Measurements from ENCODE around the gene UBE2Z. TPM values are rescaled to one million over a fixed set of nuclear protein-coding genes. Genes with fewer than 3 reads are reported as not detected.

Gene UBE2Z
- total and polyA plus RNA-seq, 2 of the 13 experiments (the other 11 are each of a cell fraction or from before 2014, with no cell fraction given) = 63.2 to 122 TPM

DNA sequence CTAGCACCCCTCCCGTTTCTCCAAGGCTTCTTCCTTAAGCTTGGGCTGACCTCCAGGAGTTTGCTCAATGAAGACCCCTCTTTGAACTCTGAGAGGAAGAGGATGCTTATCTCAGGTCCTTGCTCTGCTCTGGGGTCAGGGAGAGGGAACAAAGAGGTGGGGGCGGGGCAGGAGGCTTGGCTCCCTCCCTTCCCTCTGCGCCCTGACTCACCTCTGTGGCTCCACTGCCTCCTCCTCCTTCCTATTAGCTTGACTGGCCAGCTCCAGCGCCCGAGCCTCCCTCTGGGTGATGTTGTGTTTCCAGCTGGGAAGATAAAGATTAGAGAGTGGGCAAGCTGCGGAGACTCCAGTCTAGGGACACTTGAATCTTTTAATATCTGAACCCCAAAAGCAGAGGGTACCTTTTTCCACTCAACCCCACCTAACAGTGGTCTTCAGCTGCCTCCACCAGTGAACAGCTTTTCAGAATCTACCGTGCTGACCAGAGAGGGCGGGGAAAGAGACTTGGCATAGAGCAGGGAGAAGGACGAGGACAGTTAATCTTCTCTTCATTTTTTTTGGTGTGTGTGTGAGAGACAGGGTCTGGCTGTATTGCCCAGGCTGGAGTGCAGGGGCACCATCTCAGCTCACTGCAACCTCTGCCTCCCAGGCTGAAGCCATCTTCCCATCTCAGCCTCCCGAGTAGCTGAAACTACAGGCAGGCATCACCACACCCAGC is 53.5 kb downstream of the UBE2Z start (continued):
- TF ChIP-seq, protein P1, sequence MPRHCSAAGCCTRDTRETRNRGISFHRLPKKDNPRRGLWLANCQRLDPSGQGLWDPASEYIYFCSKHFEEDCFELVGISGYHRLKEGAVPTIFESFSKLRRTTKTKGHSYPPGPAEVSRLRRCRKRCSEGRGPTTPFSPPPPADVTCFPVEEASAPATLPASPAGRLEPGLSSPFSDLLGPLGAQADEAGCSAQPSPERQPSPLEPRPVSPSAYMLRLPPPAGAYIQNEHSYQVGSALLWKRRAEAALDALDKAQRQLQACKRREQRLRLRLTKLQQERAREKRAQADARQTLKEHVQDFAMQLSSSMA (CRISPR knock-in tag; IDR thresholded peaks at IDR 0.05) = 0 out of 2 replicates have a peak, but pooled peaks have one; percentile 27
- TF ChIP-seq NBN (conservative IDR thresholded peaks at IDR 0.05) (no peak), HDAC6 (IDR thresholded peaks at IDR 0.05; ENCODE audit: low read depth, low read length) (no peak), FOSL2 (CRISPR knock-in tag; IDR thresholded peaks at IDR 0.05) (peak; percentile 87), POGZ (CRISPR knock-in tag; IDR thresholded peaks at IDR 0.05) (no peak), ZSCAN12 (CRISPR knock-in tag; IDR thresholded peaks at IDR 0.05) (no peak), RFX1 (IDR thresholded peaks at IDR 0.05) (no peak; the same call in 1 of the 2 replicates), HNF4G (IDR thresholded peaks at IDR 0.05; ENCODE audit: borderline replicate concordance, low read depth, low read length) (peak; percentile 21; the same call in 1 of the 2 replicates), HNF4G (CRISPR knock-in tag; IDR thresholded peaks at IDR 0.05; ENCODE audit: borderline replicate concordance, low read depth) (no peak), HMG20A (CRISPR knock-in tag; IDR thresholded peaks at IDR 0.05; ENCODE audit: borderline replicate concordance) (no peak), ATF7 (IDR thresholded peaks at IDR 0.05) (no peak), ATF7 (CRISPR knock-in tag; IDR thresholded peaks at IDR 0.05) (no peak), TCF12 (IDR thresholded peaks at IDR 0.05) (no peak), TCF12 (CRISPR knock-in tag; IDR thresholded peaks at IDR 0.05) (no peak), JUND (CRISPR knock-in tag; IDR thresholded peaks at IDR 0.05) (no peak), ZFP82 (CRISPR knock-in tag; IDR thresholded peaks at IDR 0.05; ENCODE audit: borderline replicate concordance) (no peak), CHCHD3 (CRISPR knock-in tag; IDR thresholded peaks at IDR 0.05) (no peak), ZBTB1 (CRISPR knock-in tag; IDR thresholded peaks at IDR 0.05; ENCODE audit: borderline replicate concordance) (0 out of 2 replicates have a peak, but pooled peaks have one; percentile 25), POLR2AphosphoS2 (IDR thresholded peaks at IDR 0.05; ENCODE audit: low read depth, low read length) (no peak), ZNF83 (CRISPR knock-in tag; IDR thresholded peaks at IDR 0.05; ENCODE audit: borderline replicate concordance) (no peak), HOXA5 (CRISPR knock-in tag; IDR thresholded peaks at IDR 0.05) (peak; percentile 56; the same call in 1 of the 2 replicates)
- TF ChIP-seq, protein P2, sequence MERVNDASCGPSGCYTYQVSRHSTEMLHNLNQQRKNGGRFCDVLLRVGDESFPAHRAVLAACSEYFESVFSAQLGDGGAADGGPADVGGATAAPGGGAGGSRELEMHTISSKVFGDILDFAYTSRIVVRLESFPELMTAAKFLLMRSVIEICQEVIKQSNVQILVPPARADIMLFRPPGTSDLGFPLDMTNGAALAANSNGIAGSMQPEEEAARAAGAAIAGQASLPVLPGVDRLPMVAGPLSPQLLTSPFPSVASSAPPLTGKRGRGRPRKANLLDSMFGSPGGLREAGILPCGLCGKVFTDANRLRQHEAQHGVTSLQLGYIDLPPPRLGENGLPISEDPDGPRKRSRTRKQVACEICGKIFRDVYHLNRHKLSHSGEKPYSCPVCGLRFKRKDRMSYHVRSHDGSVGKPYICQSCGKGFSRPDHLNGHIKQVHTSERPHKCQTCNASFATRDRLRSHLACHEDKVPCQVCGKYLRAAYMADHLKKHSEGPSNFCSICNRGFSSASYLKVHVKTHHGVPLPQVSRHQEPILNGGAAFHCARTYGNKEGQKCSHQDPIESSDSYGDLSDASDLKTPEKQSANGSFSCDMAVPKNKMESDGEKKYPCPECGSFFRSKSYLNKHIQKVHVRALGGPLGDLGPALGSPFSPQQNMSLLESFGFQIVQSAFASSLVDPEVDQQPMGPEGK (CRISPR knock-in tag; IDR thresholded peaks at IDR 0.05) = peak; percentile 64; the same call in 1 of the 2 replicates
- TF ChIP-seq, protein P3, sequence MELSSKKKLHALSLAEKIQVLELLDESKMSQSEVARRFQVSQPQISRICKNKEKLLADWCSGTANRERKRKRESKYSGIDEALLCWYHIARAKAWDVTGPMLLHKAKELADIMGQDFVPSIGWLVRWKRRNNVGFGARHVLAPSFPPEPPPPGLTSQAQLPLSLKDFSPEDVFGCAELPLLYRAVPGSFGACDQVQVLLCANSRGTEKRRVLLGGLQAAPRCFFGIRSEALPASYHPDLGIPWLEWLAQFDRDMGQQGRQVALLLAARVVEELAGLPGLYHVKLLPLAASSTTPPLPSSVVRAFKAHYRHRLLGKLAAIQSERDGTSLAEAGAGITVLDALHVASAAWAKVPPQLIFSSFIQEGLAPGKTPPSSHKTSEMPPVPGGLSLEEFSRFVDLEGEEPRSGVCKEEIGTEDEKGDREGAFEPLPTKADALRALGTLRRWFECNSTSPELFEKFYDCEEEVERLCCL (CRISPR knock-in tag; IDR thresholded peaks at IDR 0.05; ENCODE audit: borderline replicate concordance) = no peak
- TF ChIP-seq, protein P4, sequence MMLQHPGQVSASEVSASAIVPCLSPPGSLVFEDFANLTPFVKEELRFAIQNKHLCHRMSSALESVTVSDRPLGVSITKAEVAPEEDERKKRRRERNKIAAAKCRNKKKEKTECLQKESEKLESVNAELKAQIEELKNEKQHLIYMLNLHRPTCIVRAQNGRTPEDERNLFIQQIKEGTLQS (CRISPR knock-in tag; IDR thresholded peaks at IDR 0.05) = no peak
- TF ChIP-seq, protein P5, sequence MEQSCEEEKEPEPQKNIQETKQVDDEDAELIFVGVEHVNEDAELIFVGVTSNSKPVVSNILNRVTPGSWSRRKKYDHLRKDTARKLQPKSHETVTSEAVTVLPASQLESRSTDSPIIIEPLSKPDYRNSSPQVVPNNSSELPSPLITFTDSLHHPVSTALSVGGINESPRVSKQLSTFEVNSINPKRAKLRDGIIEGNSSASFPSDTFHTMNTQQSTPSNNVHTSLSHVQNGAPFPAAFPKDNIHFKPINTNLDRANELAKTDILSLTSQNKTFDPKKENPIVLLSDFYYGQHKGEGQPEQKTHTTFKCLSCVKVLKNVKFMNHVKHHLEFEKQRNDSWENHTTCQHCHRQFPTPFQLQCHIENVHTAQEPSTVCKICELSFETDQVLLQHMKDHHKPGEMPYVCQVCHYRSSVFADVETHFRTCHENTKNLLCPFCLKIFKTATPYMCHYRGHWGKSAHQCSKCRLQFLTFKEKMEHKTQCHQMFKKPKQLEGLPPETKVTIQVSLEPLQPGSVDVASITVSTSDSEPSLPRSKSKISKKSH (CRISPR knock-in tag; IDR thresholded peaks at IDR 0.05; ENCODE audit: borderline replicate concordance) = no peak

Measured in HepG2 (cell line).